Esophagus (tissue), 2 donors: ENCODE results near the gene PLPPR2. TPM values are rescaled to one million over a fixed set of nuclear protein-coding genes. Genes with fewer than 3 reads are reported as not detected.
"Not testable (repeated sequence)": the region's sequence is repeated elsewhere in the genome, so short reads cannot be mapped to it uniquely, and the experiment has no call there.

ENCODE experiments used
- H3K27ac ChIP-seq, 2 donors: one replicate each; pipeline ENCODE4 v1.5.1; 2013; ENCODE audit warnings: low read depth in 2 of 2, mild to moderate bottlenecking in 2 of 2, inconsistent platforms in 1 of 2, low read length in 1 of 2, moderate library complexity in 1 of 2
- H3K27me3 ChIP-seq, 2 donors: one replicate each; pipeline ENCODE4 v1.6.1; 2013; ENCODE audit warnings: low read length in 2 of 2, control low read depth in 1 of 2, mild to moderate bottlenecking in 1 of 2; ENCODE audit not compliant: insufficient read depth in 2 of 2, control insufficient read depth in 1 of 2
- H3K36me3 ChIP-seq, 2 donors: one replicate each; pipeline ENCODE4 v1.6.1; 2013; ENCODE audit warnings: low read length in 1 of 2; ENCODE audit not compliant: control insufficient read depth in 2 of 2, insufficient read depth in 2 of 2
- H3K4me1 ChIP-seq, 2 donors: one replicate each; pipeline ENCODE4 v1.6.1; 2013; ENCODE audit warnings: low read length in 1 of 2; ENCODE audit not compliant: control insufficient read depth in 2 of 2, insufficient read depth in 2 of 2
- H3K4me3 ChIP-seq, 2 donors: one replicate each; pipeline ENCODE4 v1.5.1; 2013; ENCODE audit warnings: low read length in 2 of 2, mild to moderate bottlenecking in 2 of 2, low read depth in 1 of 2, moderate library complexity in 1 of 2
- H3K9me3 ChIP-seq, 2 donors: one replicate each; pipeline ENCODE4 v1.6.1; 2013; ENCODE audit warnings: mild to moderate bottlenecking in 2 of 2, low read depth in 1 of 2, low read length in 1 of 2, moderate library complexity in 1 of 2; ENCODE audit not compliant: control insufficient read depth in 2 of 2, insufficient read depth in 1 of 2
- WGBS, 2 donors: extraction: QIAGEN DNeasy Blood & Tissue Kit; methylation state at CpG; one replicate each; pipeline ENCODE4 v1.1.7; 2013; 5-methylcytosine and 5-hydroxymethylcytosine counted together
- polyA plus RNA-seq, 2 donors: library from polyadenylated mRNA; stranded (reverse); fragments of 200-250 nt; gene quantifications; one replicate each; pipeline ENCODE4 v1.2.3, GENCODE V29; 2013
- donor health status: healthy with polysubstance abuse.
- donor health status: Bipolar disorder and iron deficiency.

The PLPPR2 gene
- polyA plus RNA-seq, 2 donors = 7.3 to 8.6 TPM

- no peak overlapping the region for H3K4me3 ChIP-seq
- no peaks in the 10 kb centered on the region for H3K4me1 ChIP-seq
- WGBS, 2 donors = 93 to 98% methylated on average over 2 of the region's 2 CpGs
- no peak overlapping the region for H3K27ac ChIP-seq
- H3K36me3 ChIP-seq = no peaks in the 10 kb centered on the region
- H3K9me3 ChIP-seq = no peaks in the 10 kb centered on the region
- no peaks in the 10 kb centered on the region for H3K27me3 ChIP-seq
These were observed 35.1 kb downstream of the PLPPR2 start for GRCh38 chr19:11390359-11390758.

GRCh38 chr19:11390933-11391680 lies 35.9 kb downstream of the PLPPR2 start:
- no peak overlapping the region for H3K4me3 ChIP-seq
- H3K4me1 ChIP-seq = no peaks in the 10 kb centered on the region
- no peaks in the 10 kb centered on the region for H3K27me3 ChIP-seq
- no peak overlapping the region for H3K27ac ChIP-seq
- no peaks in the 10 kb centered on the region for H3K9me3 ChIP-seq
- WGBS, 2 donors = 74 to 83% methylated on average over 4 of the region's 4 CpGs
- H3K36me3 ChIP-seq = no peaks in the 10 kb centered on the region

GRCh38 chr19:11397089-11397610 lies 41.9 kb downstream of the PLPPR2 start:
- 90 to 92% methylated on average over 22 of the region's 22 CpGs for WGBS, 2 donors
- no peaks in the 10 kb centered on the region for H3K4me1 ChIP-seq
- no peaks in the 10 kb centered on the region for H3K9me3 ChIP-seq
- no peak overlapping the region for H3K4me3 ChIP-seq
- no peaks in the 10 kb centered on the region for H3K36me3 ChIP-seq
- no peaks in the 10 kb centered on the region for H3K27me3 ChIP-seq
- H3K27ac ChIP-seq = no peak overlapping the region

GRCh38 chr19:11399667-11400066 lies 44.4 kb downstream of the PLPPR2 start:
- no peaks in the 10 kb centered on the region for H3K36me3 ChIP-seq
- H3K27me3 ChIP-seq = no peaks in the 10 kb centered on the region
- WGBS, 2 donors = 88 to 92% methylated on average over 9 of the region's 9 CpGs

GRCh38 chr19:11400798-11401197 lies 45.6 kb downstream of the PLPPR2 start:
- Histone ChIP-seq H3K36me3 (no peaks in the 10 kb centered on the region), H3K27ac (no peak overlapping the region), H3K27me3 (no peaks in the 10 kb centered on the region), H3K9me3 (no peaks in the 10 kb centered on the region), H3K4me3 (no peak overlapping the region), H3K4me1 (no peaks in the 10 kb centered on the region)
- 86 to 95% methylated on average over 1 of the region's 1 CpG for WGBS, 2 donors

More at GRCh38 chr19:11399667-11400066, 44.4 kb downstream of the PLPPR2 start:
- Histone ChIP-seq H3K27ac (no peak overlapping the region), H3K4me3 (no peak overlapping the region), H3K4me1 (no peaks in the 10 kb centered on the region), H3K9me3 (no peaks in the 10 kb centered on the region)

- Histone ChIP-seq H3K27ac (no peak overlapping the region), H3K4me3 (no peak overlapping the region), H3K4me1 (no peaks in the 10 kb centered on the region), H3K27me3 (no peaks in the 10 kb centered on the region), H3K36me3 (no peaks in the 10 kb centered on the region), H3K9me3 (no peaks in the 10 kb centered on the region)
- 82 to 84% methylated on average over 9 of the region's 9 CpGs for WGBS, 2 donors
These were observed 46.7 kb downstream of the PLPPR2 start for GRCh38 chr19:11401808-11402543.

- Histone ChIP-seq H3K36me3 (no peaks in the 10 kb centered on the region), H3K27me3 (no peaks in the 10 kb centered on the region)
- 71% methylated on average over 9 of the region's 9 CpGs for WGBS, 2 donors
These were observed 49.5 kb downstream of the PLPPR2 start for GRCh38 chr19:11404588-11405222.

GRCh38 chr19:11405846-11406643 lies 50.8 kb downstream of the PLPPR2 start:
- Histone ChIP-seq H3K27ac (no peak overlapping the region), H3K4me1 (no peaks in the 10 kb centered on the region), H3K36me3 (no peaks in the 10 kb centered on the region), H3K4me3 (no peak overlapping the region), H3K9me3 (no peaks in the 10 kb centered on the region), H3K27me3 (no peaks in the 10 kb centered on the region)
- 48 to 50% methylated on average over 44 of the region's 44 CpGs for WGBS, 2 donors

More at GRCh38 chr19:11404588-11405222, 49.5 kb downstream of the PLPPR2 start:
- no peaks in the 10 kb centered on the region for H3K4me1 ChIP-seq
- H3K4me3 ChIP-seq = no peak overlapping the region
- no peaks in the 10 kb centered on the region for H3K9me3 ChIP-seq
- H3K27ac ChIP-seq = no peak overlapping the region

GRCh38 chr19:11406703-11407236 lies 51.5 kb downstream of the PLPPR2 start:
- H3K4me3 ChIP-seq, H3K36me3 ChIP-seq, H3K27ac ChIP-seq, H3K4me1 ChIP-seq, H3K9me3 ChIP-seq, H3K27me3 ChIP-seq: not testable (repeated sequence)
- WGBS, 2 donors = 83 to 87% methylated on average over 12 of the region's 12 CpGs
